Stimulated activated CD8-positive, alpha-beta memory T cell treated with anti-CD3 and anti-CD28 coated beads, Interleukin-12 subunit alpha, Interleukin-12 subunit beta, amount 100 ng/mL, for 4 hours (primary cell): Measurements from ENCODE around the gene AXDND1.

Source experiments
- DNase-seq: peaks from one replicate; pipeline ENCODE4 v3.0.0-alpha.2; 2020; ENCODE audit warnings: low read depth

AXDND1 gene

DNA sequence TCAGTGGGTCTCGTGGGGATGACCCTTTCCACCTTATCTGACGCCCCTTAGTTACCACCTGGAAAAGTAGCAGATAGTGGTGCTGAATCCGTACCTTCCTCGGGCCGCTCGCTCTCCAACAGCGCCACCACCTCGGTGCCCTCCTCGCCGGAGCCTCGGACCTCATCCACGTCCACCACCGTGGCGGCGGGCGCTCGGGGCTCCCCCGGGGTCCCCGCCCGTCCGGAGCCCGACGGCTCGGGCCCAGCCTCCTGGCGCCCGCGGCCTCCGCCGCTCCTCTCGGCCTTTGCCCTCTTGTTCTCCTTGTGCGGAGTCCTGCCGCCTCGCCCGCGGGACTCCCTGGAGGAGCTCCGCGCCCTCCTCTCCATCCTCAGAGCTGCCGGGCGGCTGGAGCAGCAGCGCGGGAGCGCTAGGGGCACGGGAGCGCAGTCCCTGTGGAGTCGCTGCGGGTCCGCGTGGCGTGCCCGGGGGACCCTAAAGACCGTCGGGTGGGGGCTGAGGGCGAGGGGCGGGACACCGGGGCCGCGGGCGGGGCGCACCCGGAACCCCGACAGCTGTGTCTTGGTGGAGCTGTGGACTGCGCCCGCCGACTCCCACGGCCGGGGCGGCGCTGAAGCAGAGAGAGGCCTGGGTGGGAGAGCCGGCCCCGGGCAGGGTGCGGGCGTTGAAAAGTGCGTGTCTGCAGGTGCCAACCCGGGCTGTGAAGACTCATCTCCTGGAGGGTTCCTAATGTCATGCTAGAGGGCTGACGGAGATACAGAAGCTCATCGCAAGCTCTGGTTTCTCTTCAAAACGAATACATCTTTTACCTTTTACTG lies 209.9 kb downstream of the AXDND1 start, which contains the start of gene NPHS2:
NPHS2 (minus strand) TSS at position 452 of the 818 bp plus-strand sequence; CDS start at position 368, 84 bp downstream.
- DNase-seq = no peak

DNA sequence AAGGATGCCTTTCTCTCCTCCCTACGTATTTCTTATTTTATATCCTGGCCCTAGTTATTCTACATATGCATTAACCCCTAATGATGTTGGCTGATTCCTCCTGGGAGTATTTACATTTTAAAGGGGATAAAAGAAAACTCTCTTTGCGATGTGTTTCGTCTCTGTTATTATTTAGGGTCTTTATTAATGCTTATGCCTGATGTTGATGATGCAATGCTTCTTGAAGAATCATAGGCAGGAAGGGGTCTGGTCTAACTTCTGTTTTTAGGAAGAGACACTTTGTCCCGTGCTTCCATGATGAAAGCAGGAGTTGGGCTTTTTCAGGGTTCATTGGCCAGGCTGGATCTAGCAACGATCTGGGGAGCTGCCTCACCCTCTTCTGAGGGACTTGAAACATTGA lies 210.7 kb downstream of the AXDND1 start:
- DNase-seq = no peak

DNA sequence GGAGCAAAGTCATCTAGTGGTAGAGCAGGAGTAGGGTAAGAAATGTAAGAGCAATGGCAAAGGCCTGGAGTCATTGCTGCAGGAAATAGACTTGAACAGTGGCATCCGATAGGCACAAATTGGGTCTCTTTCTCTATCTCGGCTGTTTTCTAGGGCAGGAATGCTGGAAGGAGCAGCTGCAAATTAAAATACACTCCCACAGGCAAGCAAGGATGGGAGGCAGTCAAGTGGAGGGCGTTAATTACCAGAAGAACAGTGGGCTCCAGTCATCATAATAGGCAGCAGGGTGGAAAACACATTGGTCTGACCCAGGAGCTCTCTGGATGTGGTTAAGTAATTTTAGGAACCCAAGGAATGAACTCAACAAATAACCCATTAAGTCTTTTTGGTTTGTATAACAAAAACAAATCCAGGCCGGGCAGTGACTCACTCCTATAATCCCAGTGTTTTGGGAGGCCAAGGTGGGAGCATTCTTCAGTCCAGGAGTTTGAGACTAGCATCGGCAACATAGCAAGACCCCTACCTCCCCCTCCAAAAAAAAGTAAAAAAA lies 218.1 kb downstream of the AXDND1 start:
- no peak for DNase-seq

DNA sequence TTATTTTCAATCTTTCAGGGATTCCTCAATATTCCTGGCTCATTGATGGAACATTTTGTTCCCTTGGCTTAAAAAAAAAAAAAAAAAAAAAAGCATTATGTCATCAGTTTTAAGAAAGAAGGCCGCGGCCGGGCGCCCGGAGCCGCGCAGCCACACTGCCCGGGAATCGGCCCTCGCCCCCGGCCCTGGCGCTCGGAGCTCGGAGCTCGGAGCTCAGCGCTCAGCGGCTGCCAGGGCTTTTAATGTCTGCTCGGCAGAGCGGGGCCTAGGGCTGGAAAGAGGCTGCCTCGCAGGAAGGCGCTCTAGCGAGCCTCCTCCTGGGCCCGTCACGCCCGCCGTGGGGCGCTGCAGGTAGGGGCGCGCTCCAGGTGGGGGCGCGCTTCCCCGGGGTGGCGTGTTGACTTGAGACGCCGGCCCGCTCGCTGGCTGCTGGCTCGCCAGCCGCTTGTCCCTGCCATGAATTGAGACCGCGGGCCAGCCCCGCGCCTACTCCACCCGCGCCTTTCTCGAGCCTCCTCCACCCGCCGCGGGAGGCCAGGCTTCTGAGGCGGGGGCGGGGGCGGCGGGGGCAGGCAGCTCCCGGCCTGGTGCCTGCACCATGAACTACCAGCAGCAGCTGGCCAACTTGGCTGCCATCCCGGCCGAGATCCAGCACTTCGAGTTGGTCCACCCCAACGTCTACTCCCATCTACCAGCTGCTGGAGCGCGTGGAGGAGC lies 220.5 kb downstream of the AXDND1 start:
- DNase-seq = no peak

DNA sequence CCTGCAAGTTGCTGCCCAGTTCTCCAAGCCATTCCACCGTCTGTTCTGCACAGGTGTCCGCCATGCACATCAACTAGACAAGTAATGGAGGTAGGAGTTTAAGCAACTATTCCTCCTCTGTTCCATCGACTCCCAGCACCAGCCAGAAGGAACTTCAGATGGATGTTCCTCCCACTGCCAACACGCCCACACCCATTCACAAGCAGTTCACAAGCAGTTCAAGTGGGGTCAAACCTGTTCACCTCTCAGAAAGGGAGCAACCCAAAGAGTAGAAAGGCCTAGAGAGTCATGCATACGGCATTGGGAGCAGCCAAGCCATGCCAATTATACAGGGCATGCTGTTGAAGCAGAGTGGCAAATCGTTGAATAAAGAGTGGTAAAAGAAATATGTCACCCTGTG lies 221.6 kb downstream of the AXDND1 start:
- no peak for DNase-seq

DNA sequence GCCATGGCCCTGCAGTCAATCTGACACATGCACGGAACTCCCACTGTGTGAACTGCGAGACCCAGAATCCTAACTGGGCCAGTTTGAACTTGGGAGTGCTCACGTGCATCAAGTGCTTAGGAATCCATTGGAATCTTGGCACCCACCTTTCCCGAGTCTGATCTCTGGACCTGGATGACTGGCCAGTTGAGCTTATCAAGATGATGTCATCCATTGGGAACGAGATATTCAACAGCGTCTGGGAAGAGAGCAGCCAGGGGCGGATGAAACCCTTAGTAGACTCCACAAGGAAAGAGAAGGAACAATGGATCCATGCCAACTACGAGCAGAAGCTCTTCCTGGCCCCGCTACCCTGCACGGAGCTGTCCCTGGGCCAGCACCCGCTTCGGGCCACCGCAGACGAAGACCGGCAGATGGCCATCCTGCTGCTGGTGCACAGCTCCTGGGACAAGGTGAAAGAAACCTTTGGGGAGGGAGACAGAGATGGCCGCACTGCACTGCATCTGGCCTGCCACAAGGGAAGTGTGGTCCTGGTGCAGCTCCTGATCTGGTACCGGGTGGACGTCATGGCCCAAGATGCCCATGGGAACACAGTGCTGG lies 222.8 kb downstream of the AXDND1 start:
- no peak for DNase-seq

DNA sequence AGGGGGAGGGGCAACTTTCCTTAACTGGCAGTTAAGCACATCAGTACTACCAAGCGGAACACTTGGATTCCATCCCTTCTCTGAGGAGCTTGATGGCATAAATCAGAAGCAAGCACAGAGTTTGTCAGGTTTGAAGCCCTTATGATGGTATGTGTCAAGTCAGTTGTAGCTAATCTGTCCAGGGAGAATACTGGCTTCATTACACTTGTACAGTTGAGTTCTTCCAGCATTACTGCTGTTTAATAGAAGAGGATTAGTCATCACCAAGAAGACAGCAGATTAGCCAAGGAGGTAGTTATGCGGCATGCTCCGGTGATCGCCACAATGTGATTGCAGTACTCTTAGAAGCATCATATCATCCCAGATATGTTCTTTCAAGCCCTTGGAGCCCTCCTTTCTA lies 223.7 kb downstream of the AXDND1 start:
- no peak for DNase-seq

DNA sequence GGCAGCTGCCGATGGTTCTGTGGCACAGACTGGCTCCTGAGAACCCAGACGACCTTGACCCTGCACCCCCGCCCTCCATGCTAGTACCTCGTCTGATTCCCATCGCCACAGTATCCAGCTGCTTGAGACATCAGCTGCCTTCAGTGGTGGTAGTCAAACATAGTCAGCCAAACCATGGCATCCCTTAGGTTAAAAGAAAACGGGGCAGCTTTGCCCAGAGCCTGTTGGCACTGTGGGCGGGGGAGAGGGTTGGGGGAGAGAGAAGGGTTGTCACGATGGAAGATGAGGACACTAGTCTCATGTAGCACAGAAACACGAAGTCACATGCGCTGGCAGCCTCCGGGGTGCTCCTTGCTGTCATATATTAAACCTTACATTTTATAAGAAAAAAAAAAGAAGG lies 224.9 kb downstream of the AXDND1 start:
- no peak for DNase-seq

DNA sequence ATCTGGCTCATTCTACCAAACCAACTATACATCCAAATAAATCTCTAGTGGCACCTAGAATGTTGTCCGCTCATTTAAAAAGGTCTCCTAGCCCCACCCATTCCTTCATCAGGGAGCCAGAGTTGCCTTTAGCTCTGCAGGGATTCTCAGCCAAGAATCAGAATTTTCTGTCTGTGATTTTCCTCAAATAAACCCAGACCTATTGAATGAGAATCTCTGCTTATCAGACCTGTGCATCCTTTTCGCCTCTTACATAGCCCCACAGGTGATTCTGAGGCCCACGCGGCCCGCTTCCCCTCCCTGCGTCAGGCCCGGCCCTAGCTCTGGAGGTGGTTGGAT lies 225.5 kb downstream of the AXDND1 start:
- no peak for DNase-seq

DNA sequence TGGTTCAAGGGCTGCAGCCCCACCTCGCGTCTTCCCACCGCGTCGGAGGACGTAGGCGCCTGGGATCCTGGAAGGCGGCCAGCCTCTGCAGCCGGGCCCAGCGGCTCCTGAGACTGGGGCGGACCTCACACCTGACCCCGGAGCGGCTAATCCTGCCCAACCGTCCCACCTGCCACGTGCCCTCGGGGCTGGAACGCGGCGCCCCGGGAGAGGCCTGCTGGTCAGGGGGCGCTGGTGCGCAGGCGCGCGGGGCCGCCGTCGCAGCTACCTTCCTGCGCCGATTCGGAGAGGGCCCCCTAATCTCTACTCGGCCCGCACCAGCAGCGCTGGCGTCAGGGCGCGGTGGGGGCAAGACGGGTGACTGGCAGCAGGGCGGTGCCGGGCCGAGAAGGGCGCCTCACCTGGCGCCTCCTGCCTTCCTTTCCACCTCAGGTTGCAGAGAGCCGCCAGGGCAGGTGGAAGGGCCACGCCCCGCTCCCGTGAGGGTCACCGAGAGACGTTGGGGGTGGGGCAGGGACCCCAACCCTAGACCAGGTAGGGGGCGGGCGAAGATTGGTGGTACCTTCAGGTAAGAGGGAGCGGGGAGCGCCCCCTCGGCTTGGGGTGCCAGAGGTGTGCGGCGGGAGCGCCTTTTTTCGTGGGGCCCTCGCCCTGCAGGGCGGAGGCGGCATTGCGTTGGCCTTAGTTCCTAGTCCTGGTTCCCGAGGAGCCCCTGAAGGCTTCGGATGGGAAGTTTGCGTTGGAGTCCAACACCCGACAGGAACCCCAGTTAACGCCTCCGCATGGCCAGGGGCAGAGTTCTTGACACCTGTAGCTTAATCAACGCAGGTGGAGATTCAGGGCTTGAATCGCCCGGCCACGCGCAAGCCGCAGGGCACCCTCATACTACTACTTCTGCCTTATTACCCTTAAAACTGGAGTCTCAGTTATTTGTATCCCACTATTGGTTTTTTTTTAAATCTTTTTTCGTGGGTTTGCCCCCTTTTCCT lies 226.1 kb downstream of the AXDND1 start, which contains the start of gene TDRD5:
TDRD5 (plus strand) TSS at position 241 of the 989 bp plus-strand sequence. CDS start 784 bp downstream, outside the sequence.
- no peak for DNase-seq

DNA sequence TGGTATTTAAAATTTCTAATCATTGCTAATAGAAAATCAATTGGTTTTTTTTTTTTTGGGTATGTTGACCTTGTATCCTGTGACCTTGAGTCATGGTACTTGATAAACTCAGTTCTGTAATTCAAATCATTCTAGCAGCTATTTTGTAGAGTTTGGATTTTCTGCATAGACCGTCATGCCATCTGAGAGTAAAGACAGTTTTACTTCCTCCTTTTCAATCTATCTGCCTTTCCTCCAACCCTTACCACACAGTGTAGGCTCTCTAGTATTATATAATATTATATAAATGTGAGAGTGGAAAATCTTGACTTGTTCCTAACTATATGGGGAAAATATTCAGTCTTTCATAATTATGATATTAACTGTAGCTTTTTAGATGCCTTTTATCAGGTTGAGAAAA lies 232.9 kb downstream of the AXDND1 start:
- no peak for DNase-seq

DNA sequence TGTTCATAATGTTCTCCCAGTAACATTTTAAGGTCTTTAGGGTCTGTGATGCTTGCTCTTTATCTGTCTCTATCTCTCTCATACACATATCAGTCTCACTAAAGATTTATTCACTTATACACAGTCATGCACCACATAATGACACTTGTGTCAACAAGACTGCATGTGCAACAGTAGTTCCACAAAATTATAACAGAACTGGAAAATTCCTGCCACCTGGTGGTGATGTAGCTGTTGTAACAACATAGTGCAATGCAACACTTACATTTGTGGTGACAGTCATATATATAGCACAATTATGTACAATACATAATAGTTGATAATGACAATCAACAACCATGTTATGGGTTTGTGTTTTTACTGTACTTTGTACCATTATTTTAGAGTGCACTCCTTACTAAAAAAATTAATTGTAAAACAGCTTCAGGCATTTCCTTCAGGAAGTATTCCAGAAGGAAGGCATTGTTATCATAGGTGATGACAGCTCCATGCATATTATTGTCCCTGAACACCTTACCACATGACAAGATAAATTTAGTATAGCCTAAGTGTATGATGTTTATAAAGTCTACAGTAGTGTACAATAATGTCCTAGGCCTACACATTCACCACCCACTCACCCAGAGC lies 234.0 kb downstream of the AXDND1 start:
- DNase-seq = no peak

DNA sequence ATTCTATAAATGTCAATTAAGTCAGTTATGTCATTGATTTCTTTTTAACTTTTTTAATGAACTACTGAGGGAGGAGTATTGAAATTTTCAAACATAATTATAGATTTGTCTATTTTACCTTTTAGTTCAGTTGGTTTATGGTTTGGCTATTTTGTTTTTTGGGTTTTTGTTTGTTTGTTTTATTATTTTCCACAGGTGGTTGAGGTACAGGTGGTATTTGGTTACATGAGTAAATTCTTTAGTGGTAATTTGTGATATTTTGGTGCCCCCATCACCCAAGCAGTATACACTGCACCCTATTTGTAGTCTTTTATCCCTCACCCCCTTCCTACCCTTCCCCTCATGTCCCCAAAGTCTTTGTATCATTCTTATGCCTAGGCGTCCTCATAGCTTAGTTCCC lies 235.3 kb downstream of the AXDND1 start:
- no peak for DNase-seq
